ENCODE data around the gene DCAF8.

DNA sequence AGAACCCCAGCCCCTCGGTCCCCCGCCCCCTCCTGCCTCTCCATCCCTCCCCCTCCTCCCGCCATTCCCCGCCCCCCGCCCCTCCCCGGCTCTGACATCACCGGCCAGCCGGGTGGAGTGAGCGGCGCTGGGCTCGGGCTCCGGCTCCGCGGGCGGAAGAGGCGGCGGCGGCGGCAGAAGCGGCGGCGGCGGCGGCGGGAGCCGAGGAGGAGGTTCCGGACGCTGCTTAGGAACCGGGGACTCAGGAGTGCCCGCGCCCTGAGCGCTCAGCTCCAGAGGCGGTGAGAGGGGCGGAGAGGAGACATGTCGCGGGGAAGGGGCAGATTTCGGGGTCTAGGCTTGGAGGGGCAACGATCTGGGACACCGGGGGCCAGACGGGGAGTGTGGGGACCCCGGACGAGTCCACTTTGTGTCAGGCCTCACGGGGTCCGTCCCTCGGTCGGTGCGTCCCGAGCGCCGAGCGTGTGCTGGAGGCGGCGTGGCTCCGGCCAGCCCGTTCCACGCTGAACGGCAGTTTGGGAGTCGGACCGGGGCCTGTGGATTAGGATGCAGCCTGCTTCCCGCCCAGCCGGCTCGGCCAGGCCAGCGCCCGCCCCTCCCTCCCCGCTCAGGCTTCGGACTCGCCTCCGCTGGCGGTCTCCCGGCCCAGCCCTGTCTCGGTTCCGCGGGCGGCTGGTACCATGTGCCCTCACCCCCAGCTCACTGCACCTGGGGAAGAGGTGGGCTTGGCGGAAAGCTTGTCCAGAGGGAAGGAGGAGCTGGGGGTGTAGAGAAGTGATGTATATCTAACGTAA lies 56.9 kb downstream of the DCAF8 start, which contains the start of gene PEA15:
- TF ChIP-seq STAT1 (IDR thresholded peaks at IDR 0.05; ENCODE audit: unreplicated experiment) (no peak), EZH2phosphoT487 (IDR thresholded peaks at IDR 0.05; ENCODE audit: unreplicated experiment) (no peak), CREB1 (CRISPR knock-in tag; IDR thresholded peaks at IDR 0.05; ENCODE audit: low read depth) (peak; percentile 66; the same call in 1 of the 2 replicates), EZH2 (IDR thresholded peaks at IDR 0.05; ENCODE audit: low read depth, unreplicated experiment) (no peak), POLR2AphosphoS5 (IDR thresholded peaks at IDR 0.05; ENCODE audit: low read depth) (peak; percentile 64), JUNB (IDR thresholded peaks at IDR 0.05; ENCODE audit: unreplicated experiment) (no peak), NANOG (IDR thresholded peaks at IDR 0.05; ENCODE audit: borderline replicate concordance) (no peak)
- TF ChIP-seq, protein P1, sequence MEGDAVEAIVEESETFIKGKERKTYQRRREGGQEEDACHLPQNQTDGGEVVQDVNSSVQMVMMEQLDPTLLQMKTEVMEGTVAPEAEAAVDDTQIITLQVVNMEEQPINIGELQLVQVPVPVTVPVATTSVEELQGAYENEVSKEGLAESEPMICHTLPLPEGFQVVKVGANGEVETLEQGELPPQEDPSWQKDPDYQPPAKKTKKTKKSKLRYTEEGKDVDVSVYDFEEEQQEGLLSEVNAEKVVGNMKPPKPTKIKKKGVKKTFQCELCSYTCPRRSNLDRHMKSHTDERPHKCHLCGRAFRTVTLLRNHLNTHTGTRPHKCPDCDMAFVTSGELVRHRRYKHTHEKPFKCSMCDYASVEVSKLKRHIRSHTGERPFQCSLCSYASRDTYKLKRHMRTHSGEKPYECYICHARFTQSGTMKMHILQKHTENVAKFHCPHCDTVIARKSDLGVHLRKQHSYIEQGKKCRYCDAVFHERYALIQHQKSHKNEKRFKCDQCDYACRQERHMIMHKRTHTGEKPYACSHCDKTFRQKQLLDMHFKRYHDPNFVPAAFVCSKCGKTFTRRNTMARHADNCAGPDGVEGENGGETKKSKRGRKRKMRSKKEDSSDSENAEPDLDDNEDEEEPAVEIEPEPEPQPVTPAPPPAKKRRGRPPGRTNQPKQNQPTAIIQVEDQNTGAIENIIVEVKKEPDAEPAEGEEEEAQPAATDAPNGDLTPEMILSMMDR (conservative IDR thresholded peaks at IDR 0.05; ENCODE audit: low read depth in 2 of 2): no peak
- TF ChIP-seq, protein P2, sequence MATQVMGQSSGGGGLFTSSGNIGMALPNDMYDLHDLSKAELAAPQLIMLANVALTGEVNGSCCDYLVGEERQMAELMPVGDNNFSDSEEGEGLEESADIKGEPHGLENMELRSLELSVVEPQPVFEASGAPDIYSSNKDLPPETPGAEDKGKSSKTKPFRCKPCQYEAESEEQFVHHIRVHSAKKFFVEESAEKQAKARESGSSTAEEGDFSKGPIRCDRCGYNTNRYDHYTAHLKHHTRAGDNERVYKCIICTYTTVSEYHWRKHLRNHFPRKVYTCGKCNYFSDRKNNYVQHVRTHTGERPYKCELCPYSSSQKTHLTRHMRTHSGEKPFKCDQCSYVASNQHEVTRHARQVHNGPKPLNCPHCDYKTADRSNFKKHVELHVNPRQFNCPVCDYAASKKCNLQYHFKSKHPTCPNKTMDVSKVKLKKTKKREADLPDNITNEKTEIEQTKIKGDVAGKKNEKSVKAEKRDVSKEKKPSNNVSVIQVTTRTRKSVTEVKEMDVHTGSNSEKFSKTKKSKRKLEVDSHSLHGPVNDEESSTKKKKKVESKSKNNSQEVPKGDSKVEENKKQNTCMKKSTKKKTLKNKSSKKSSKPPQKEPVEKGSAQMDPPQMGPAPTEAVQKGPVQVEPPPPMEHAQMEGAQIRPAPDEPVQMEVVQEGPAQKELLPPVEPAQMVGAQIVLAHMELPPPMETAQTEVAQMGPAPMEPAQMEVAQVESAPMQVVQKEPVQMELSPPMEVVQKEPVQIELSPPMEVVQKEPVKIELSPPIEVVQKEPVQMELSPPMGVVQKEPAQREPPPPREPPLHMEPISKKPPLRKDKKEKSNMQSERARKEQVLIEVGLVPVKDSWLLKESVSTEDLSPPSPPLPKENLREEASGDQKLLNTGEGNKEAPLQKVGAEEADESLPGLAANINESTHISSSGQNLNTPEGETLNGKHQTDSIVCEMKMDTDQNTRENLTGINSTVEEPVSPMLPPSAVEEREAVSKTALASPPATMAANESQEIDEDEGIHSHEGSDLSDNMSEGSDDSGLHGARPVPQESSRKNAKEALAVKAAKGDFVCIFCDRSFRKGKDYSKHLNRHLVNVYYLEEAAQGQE (IDR thresholded peaks at IDR 0.05; ENCODE audit: unreplicated experiment): no peak
- TF ChIP-seq, protein P3, sequence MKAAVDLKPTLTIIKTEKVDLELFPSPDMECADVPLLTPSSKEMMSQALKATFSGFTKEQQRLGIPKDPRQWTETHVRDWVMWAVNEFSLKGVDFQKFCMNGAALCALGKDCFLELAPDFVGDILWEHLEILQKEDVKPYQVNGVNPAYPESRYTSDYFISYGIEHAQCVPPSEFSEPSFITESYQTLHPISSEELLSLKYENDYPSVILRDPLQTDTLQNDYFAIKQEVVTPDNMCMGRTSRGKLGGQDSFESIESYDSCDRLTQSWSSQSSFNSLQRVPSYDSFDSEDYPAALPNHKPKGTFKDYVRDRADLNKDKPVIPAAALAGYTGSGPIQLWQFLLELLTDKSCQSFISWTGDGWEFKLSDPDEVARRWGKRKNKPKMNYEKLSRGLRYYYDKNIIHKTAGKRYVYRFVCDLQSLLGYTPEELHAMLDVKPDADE (IDR thresholded peaks at IDR 0.05): no peak
- TF ChIP-seq, protein P4, sequence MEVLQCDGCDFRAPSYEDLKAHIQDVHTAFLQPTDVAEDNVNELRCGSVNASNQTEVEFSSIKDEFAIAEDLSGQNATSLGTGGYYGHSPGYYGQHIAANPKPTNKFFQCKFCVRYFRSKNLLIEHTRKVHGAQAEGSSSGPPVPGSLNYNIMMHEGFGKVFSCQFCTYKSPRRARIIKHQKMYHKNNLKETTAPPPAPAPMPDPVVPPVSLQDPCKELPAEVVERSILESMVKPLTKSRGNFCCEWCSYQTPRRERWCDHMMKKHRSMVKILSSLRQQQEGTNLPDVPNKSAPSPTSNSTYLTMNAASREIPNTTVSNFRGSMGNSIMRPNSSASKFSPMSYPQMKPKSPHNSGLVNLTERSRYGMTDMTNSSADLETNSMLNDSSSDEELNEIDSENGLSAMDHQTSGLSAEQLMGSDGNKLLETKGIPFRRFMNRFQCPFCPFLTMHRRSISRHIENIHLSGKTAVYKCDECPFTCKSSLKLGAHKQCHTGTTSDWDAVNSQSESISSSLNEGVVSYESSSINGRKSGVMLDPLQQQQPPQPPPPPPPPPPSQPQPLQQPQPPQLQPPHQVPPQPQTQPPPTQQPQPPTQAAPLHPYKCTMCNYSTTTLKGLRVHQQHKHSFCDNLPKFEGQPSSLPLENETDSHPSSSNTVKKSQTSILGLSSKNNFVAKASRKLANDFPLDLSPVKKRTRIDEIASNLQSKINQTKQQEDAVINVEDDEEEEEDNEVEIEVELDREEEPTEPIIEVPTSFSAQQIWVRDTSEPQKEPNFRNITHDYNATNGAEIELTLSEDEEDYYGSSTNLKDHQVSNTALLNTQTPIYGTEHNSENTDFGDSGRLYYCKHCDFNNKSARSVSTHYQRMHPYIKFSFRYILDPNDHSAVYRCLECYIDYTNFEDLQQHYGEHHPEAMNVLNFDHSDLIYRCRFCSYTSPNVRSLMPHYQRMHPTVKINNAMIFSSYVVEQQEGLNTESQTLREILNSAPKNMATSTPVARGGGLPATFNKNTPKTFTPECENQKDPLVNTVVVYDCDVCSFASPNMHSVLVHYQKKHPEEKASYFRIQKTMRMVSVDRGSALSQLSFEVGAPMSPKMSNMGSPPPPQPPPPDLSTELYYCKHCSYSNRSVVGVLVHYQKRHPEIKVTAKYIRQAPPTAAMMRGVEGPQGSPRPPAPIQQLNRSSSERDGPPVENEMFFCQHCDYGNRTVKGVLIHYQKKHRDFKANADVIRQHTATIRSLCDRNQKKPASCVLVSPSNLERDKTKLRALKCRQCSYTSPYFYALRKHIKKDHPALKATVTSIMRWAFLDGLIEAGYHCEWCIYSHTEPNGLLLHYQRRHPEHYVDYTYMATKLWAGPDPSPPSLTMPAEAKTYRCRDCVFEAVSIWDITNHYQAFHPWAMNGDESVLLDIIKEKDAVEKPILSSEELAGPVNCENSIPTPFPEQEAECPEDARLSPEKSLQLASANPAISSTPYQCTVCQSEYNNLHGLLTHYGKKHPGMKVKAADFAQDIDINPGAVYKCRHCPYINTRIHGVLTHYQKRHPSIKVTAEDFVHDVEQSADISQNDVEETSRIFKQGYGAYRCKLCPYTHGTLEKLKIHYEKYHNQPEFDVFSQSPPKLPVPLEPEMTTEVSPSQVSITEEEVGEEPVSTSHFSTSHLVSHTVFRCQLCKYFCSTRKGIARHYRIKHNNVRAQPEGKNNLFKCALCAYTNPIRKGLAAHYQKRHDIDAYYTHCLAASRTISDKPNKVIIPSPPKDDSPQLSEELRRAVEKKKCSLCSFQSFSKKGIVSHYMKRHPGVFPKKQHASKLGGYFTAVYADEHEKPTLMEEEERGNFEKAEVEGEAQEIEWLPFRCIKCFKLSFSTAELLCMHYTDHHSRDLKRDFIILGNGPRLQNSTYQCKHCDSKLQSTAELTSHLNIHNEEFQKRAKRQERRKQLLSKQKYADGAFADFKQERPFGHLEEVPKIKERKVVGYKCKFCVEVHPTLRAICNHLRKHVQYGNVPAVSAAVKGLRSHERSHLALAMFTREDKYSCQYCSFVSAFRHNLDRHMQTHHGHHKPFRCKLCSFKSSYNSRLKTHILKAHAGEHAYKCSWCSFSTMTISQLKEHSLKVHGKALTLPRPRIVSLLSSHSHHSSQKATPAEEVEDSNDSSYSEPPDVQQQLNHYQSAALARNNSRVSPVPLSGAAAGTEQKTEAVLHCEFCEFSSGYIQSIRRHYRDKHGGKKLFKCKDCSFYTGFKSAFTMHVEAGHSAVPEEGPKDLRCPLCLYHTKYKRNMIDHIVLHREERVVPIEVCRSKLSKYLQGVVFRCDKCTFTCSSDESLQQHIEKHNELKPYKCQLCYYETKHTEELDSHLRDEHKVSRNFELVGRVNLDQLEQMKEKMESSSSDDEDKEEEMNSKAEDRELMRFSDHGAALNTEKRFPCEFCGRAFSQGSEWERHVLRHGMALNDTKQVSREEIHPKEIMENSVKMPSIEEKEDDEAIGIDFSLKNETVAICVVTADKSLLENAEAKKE (CRISPR knock-in tag; IDR thresholded peaks at IDR 0.05): no peak

Data from GM23338 (cell line).